Fibroblast of pulmonary artery (primary cell): Measurements from ENCODE around the gene NOS1AP.
"Not testable (repeated sequence)": the region's sequence is repeated elsewhere in the genome, so short reads cannot be mapped to it uniquely, and the experiment has no call there.

ENCODE experiments used
- DNase-seq: peaks from one replicate; pipeline ENCODE4 v3.0.0-alpha.2; 2010; ENCODE audit warnings: low read depth
- H3K4me3 ChIP-seq: replicated peaks from 2 replicates; pipeline ENCODE4 v1.5.1; 2011; ENCODE audit warnings: low read depth, mild to moderate bottlenecking, control low read depth, low read length, moderate library complexity
- CTCF ChIP-seq: IDR thresholded peaks from 2 replicates; pipeline ENCODE4 v1.5.1; 2011; ENCODE audit warnings: mild to moderate bottlenecking, control low read depth, low read length, inconsistent platforms; ENCODE audit errors: missing control alignments

Gene NOS1AP

GRCh38 chr1:162349635-162350330 lies 280.3 kb downstream of the NOS1AP start:
- DNase-seq: peak; percentile 90

GRCh38 chr1:162351246-162351842 lies 281.9 kb downstream of the NOS1AP start:
- no peak for DNase-seq
- no peak for TF ChIP-seq CTCF
- H3K4me3 ChIP-seq: no peak overlapping the region

More at GRCh38 chr1:162349635-162350330, 280.3 kb downstream of the NOS1AP start:
- H3K4me3 ChIP-seq: no peak overlapping the region
- no peak for TF ChIP-seq CTCF

GRCh38 chr1:162351874-162352273 lies 282.4 kb downstream of the NOS1AP start:
- H3K4me3 ChIP-seq, DNase-seq: not testable (repeated sequence)

- H3K4me3 ChIP-seq: no peak overlapping the region
- TF ChIP-seq CTCF: no peak
- DNase-seq: no peak
Observed at GRCh38 chr1:162353078-162353477, 283.6 kb downstream of the NOS1AP start.

GRCh38 chr1:162353702-162354101 lies 284.2 kb downstream of the NOS1AP start:
- TF ChIP-seq CTCF: no peak
- DNase-seq: no peak
- H3K4me3 ChIP-seq: no peak overlapping the region

GRCh38 chr1:162357681-162358266 lies 288.3 kb downstream of the NOS1AP start:
- peak; percentile 53 for TF ChIP-seq CTCF
- H3K4me3 ChIP-seq: no peak overlapping the region
- peak; percentile 63 for DNase-seq

GRCh38 chr1:162358928-162359327 lies 289.4 kb downstream of the NOS1AP start:
- no peak for TF ChIP-seq CTCF
- H3K4me3 ChIP-seq: no peak overlapping the region
- DNase-seq: no peak
